HUES64 (cell line): Measurements from ENCODE around the gene LAGE3.
A peak's percentile ranks its signal among the peaks of the same experiment; 100 is the strongest.

Source experiments
- H3K27ac ChIP-seq: 2 replicates; pipeline ENCODE4 v1.7.0; 2013; ENCODE audit warnings: low read depth, low read length, inconsistent platforms
- H3K27me3 ChIP-seq: 2 replicates; pipeline ENCODE4 v1.6.1; 2013; ENCODE audit warnings: mild to moderate bottlenecking, low read length; ENCODE audit not compliant: insufficient read depth
- H3K36me3 ChIP-seq: 2 replicates; pipeline ENCODE4 v1.6.1; 2013; ENCODE audit warnings: mild to moderate bottlenecking, low read length; ENCODE audit not compliant: insufficient read depth
- H3K4me1 ChIP-seq: 2 replicates; pipeline ENCODE4 v1.6.1; 2013; ENCODE audit warnings: mild to moderate bottlenecking, low read length, moderate library complexity; ENCODE audit not compliant: insufficient read depth
- H3K4me3 ChIP-seq: 2 replicates; pipeline ENCODE4 v1.5.1; 2013; ENCODE audit warnings: mild to moderate bottlenecking, low read length, moderate library complexity
- H3K9ac ChIP-seq: 2 replicates; pipeline ENCODE4 v1.6.1; 2013; ENCODE audit warnings: mild to moderate bottlenecking, low read depth, low read length
- H3K9me3 ChIP-seq: 2 replicates; pipeline ENCODE4 v1.6.1; 2013; ENCODE audit warnings: low read depth, low read length; ENCODE audit not compliant: insufficient read depth
- WGBS: fragments of 150-250, 120-280 bp; methylation state at CpG from one replicate; pipeline ENCODE4 v1.1.7; 2013; ENCODE audit warnings: missing lambda C conversion rate; 5-methylcytosine and 5-hydroxymethylcytosine counted together

Gene LAGE3

GRCh38 chrX:154495472-154495922 is 16.4 kb upstream of the LAGE3 start:
- Histone ChIP-seq H3K27ac (no peak overlapping the region), H3K4me3 (no peak overlapping the region), H3K27me3 (no peaks in the 10 kb centered on the region), H3K4me1 (no peaks in the 10 kb centered on the region), H3K9ac (no peak overlapping the region), H3K9me3 (no peaks in the 10 kb centered on the region), H3K36me3 (no peaks in the 10 kb centered on the region)
- WGBS = 100% methylated on average over 3 of the region's 6 CpGs

GRCh38 chrX:154494715-154495114 is 15.6 kb upstream of the LAGE3 start:
- no peaks in the 10 kb centered on the region for H3K27me3 ChIP-seq
- H3K9me3 ChIP-seq = no peaks in the 10 kb centered on the region
- no peaks in the 10 kb centered on the region for H3K36me3 ChIP-seq
- 79% methylated on average over 3 of the region's 3 CpGs for whole genome bisulfite sequencing
- no peaks in the 10 kb centered on the region for H3K4me1 ChIP-seq
- no peak overlapping the region for H3K9ac ChIP-seq
- no peak overlapping the region for H3K4me3 ChIP-seq
- no peak overlapping the region for H3K27ac ChIP-seq

GRCh38 chrX:154490414-154491083 is 11.5 kb upstream of the LAGE3 start, which contains the start of gene SLC10A3:
SLC10A3 (minus strand) TSS chrX:154490629; CDS start chrX:154488940, 1,689 bp downstream.
- no peaks in the 10 kb centered on the region for H3K4me1 ChIP-seq
- H3K4me3 ChIP-seq = peak within 1 kb of the TSS; percentile 64
- WGBS = under 1% methylated on average over 65 of the region's 71 CpGs
- H3K9ac ChIP-seq = peak within 1 kb of the TSS; percentile 71
- H3K9me3 ChIP-seq = no peaks in the 10 kb centered on the region
- H3K36me3 ChIP-seq = no peaks in the 10 kb centered on the region
- H3K27me3 ChIP-seq = no peaks in the 10 kb centered on the region
- H3K27ac ChIP-seq = peak within 1 kb of the TSS; percentile 95; the same call in 1 of the 2 replicates

- peaks cover 4% of the 10 kb centered on the region for H3K36me3 ChIP-seq
- peak overlapping the region; percentile 30; the same call in 1 of the 2 replicates for H3K9ac ChIP-seq
- H3K4me1 ChIP-seq = no peaks in the 10 kb centered on the region
- H3K9me3 ChIP-seq = no peaks in the 10 kb centered on the region
- H3K4me3 ChIP-seq = peak overlapping the region; percentile 59
- no peak overlapping the region for H3K27ac ChIP-seq
- 8% methylated on average over 19 of the region's 19 CpGs for WGBS
- no peaks in the 10 kb centered on the region for H3K27me3 ChIP-seq
These were observed 10.9 kb upstream of the LAGE3 start for GRCh38 chrX:154490021-154490413.

- no peak overlapping the region for H3K4me3 ChIP-seq
- whole genome bisulfite sequencing = 94% methylated on average over 4 of the region's 4 CpGs
- H3K27me3 ChIP-seq = no peaks in the 10 kb centered on the region
- peaks cover 12% of the 10 kb centered on the region for H3K36me3 ChIP-seq
- H3K9ac ChIP-seq = no peak overlapping the region
- no peaks in the 10 kb centered on the region for H3K4me1 ChIP-seq
- H3K9me3 ChIP-seq = no peaks in the 10 kb centered on the region
- no peak overlapping the region for H3K27ac ChIP-seq
These were observed 10.1 kb upstream of the LAGE3 start for GRCh38 chrX:154489182-154489581.

- 95% methylated on average over 20 of the region's 20 CpGs for WGBS
These were observed 9.4 kb upstream of the LAGE3 start for GRCh38 chrX:154488336-154489075.

GRCh38 chrX:154487518-154488290 is 8.6 kb upstream of the LAGE3 start:
- H3K9me3 ChIP-seq = no peaks in the 10 kb centered on the region
- no peak overlapping the region for H3K9ac ChIP-seq
- peaks cover 22% of the 10 kb centered on the region for H3K36me3 ChIP-seq
- H3K4me3 ChIP-seq = no peak overlapping the region
- H3K27ac ChIP-seq = no peak overlapping the region
- no peaks in the 10 kb centered on the region for H3K4me1 ChIP-seq
- no peaks in the 10 kb centered on the region for H3K27me3 ChIP-seq
- 96% methylated on average over 28 of the region's 28 CpGs for WGBS

More at GRCh38 chrX:154488336-154489075, 9.4 kb upstream of the LAGE3 start:
- H3K27me3 ChIP-seq = no peaks in the 10 kb centered on the region
- peaks cover 19% of the 10 kb centered on the region for H3K36me3 ChIP-seq
- H3K9ac ChIP-seq = no peak overlapping the region
- no peak overlapping the region for H3K27ac ChIP-seq
- no peak overlapping the region for H3K4me3 ChIP-seq
- H3K9me3 ChIP-seq = no peaks in the 10 kb centered on the region
- no peaks in the 10 kb centered on the region for H3K4me1 ChIP-seq

- Histone ChIP-seq H3K4me3 (peak within 1 kb of the TSS; percentile 66), H3K9me3 (no peaks in the 10 kb centered on the region), H3K27me3 (no peaks in the 10 kb centered on the region), H3K27ac (no peak within 1 kb of the TSS), H3K4me1 (no peaks in the 10 kb centered on the region), H3K36me3 (peaks cover 22% of the 10 kb centered on the region), H3K9ac (peak within 1 kb of the TSS; percentile 69)
- under 1% methylated on average over 88 of the region's 95 CpGs for WGBS
These were observed 7.5 kb upstream of the LAGE3 start, which contains the start of gene UBL4A for GRCh38 chrX:154486396-154487207. UBL4A (minus strand) TSS chrX:154486615; CDS start chrX:154486584, 31 bp downstream.

- Histone ChIP-seq H3K36me3 (peaks cover 22% of the 10 kb centered on the region), H3K9ac (peak overlapping the region; percentile 69), H3K9me3 (no peaks in the 10 kb centered on the region), H3K27me3 (no peaks in the 10 kb centered on the region), H3K4me3 (peak overlapping the region; percentile 66), H3K27ac (no peak overlapping the region), H3K4me1 (no peaks in the 10 kb centered on the region)
- WGBS = 1% methylated on average over 35 of the region's 35 CpGs
These were observed 6.9 kb upstream of the LAGE3 start for GRCh38 chrX:154486052-154486395.

- H3K27me3 ChIP-seq = no peaks in the 10 kb centered on the region
- no peaks in the 10 kb centered on the region for H3K9me3 ChIP-seq
- peak overlapping the region; percentile 66 for H3K4me3 ChIP-seq
- H3K9ac ChIP-seq = peak overlapping the region; percentile 69; the same call in 1 of the 2 replicates
- H3K27ac ChIP-seq = no peak overlapping the region
- H3K36me3 ChIP-seq = peaks cover 22% of the 10 kb centered on the region
- WGBS = 54% methylated on average over 35 of the region's 35 CpGs
- H3K4me1 ChIP-seq = no peaks in the 10 kb centered on the region
These were observed 6.3 kb upstream of the LAGE3 start for GRCh38 chrX:154485150-154486051.
